HEK293T (cell line): ENCODE measurements around the gene KCNC3.

Source experiments
- ARNT ChIP-seq: fragments of 450-650 bp; IDR thresholded peaks from 2 replicates; pipeline ENCODE4 v1.6.1; 2017; ENCODE audit warnings: mild to moderate bottlenecking
- BHLHE40 ChIP-seq: fragments of 450-650 bp; IDR thresholded peaks from 2 replicates; pipeline ENCODE4 v1.6.1; 2016; ENCODE audit warnings: mild to moderate bottlenecking, moderate library complexity, borderline replicate concordance
- ELF4 ChIP-seq: fragments of 450-650 bp; IDR thresholded peaks from 2 replicates; pipeline ENCODE4 v1.6.1; 2017; ENCODE audit warnings: antibody characterized with exemption
- FOXA1 ChIP-seq: fragments of 450-650 bp; IDR thresholded peaks from 2 replicates; pipeline ENCODE4 v1.6.1; 2016; ENCODE audit warnings: mild to moderate bottlenecking
- FOXK2 ChIP-seq: fragments of 450-650 bp; IDR thresholded peaks from 2 replicates; pipeline ENCODE4 v1.6.1; 2016; ENCODE audit warnings: mild to moderate bottlenecking
- FOXM1 ChIP-seq: fragments of 450-650 bp; IDR thresholded peaks from 2 replicates; pipeline ENCODE4 v1.6.1; 2017; ENCODE audit warnings: mild to moderate bottlenecking, borderline replicate concordance
- NFRKB ChIP-seq: fragments of 450-650 bp; IDR thresholded peaks from 2 replicates; pipeline ENCODE4 v1.6.1; 2016; ENCODE audit warnings: mild to moderate bottlenecking, moderate library complexity
- SP1 ChIP-seq: fragments of 450-650 bp; IDR thresholded peaks from 2 replicates; pipeline ENCODE4 v1.6.1; 2017
- SUZ12 ChIP-seq: fragments of 450-650 bp; IDR thresholded peaks from 2 replicates; pipeline ENCODE4 v1.6.1; 2016; ENCODE audit warnings: mild to moderate bottlenecking
- TARDBP ChIP-seq: fragments of 450-650 bp; IDR thresholded peaks from 2 replicates; pipeline ENCODE4 v1.6.1; 2016
- ZNF384 ChIP-seq: fragments of 450-650 bp; IDR thresholded peaks from 2 replicates; pipeline ENCODE4 v1.6.1; 2016

DNA sequence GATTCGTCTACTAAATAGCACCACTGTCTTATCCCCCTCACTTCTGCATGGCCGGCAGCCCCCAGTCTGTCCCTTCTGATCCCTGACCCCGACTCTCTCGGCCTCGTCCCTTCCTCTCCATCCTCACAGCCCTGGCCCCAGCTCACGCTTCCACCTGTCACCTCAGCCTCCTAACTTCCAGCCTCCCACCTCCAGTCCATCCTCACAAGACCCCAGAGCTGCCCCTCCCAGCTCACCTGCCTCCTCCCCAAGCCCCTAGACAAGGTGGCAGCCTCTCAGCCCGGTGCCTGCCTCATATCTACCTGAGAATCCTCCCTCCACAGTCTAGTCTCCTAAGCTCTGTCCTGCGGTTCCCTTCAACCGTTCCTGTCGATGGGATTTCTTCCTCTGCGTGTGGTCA is 10.0 kb downstream of the KCNC3 start:
- TF ChIP-seq FOXM1 (no peak), FOXA1 (no peak), SP1 (no peak), BHLHE40 (no peak), SUZ12 (no peak), TARDBP (no peak), FOXK2 (no peak), ELF4 (no peak), ARNT (no peak), NFRKB (no peak), ZNF384 (no peak)
